Measurements from ENCODE around the gene TRAF1. TPM values are rescaled to one million over a fixed set of nuclear protein-coding genes. Genes with fewer than 3 reads are reported as not detected.

Gene TRAF1
- total RNA-seq, 1 donor from 2014 or later: 1.4 TPM

GRCh38 chr9:120865176-120865575 is 61.4 kb downstream of the TRAF1 start:
- Mint-ChIP-seq H3K4me1 (ENCODE audit: unreplicated experiment) (no peaks in the 10 kb centered on the region), H3K36me3 (ENCODE audit: low read depth, unreplicated experiment) (peaks cover 7% of the 10 kb centered on the region), H3K27ac (ENCODE audit: unreplicated experiment) (no peak overlapping the region), H3K9me3 (ENCODE audit: unreplicated experiment) (no peaks in the 10 kb centered on the region), H3K4me3 (ENCODE audit: unreplicated experiment) (no peak overlapping the region), H3K27me3 (ENCODE audit: unreplicated experiment) (peaks cover 3% of the 10 kb centered on the region)
- TF ChIP-seq CTCF (IDR thresholded peaks at IDR 0.05; ENCODE audit: unreplicated experiment): no peak
- no peak for DNase-seq (ENCODE audit: low spot score)

- Mint-ChIP-seq H3K27ac (ENCODE audit: unreplicated experiment) (no peak overlapping the region), H3K4me3 (ENCODE audit: unreplicated experiment) (no peak overlapping the region), H3K27me3 (ENCODE audit: unreplicated experiment) (peaks cover 5% of the 10 kb centered on the region), H3K9me3 (ENCODE audit: unreplicated experiment) (no peaks in the 10 kb centered on the region), H3K4me1 (ENCODE audit: unreplicated experiment) (no peaks in the 10 kb centered on the region), H3K36me3 (ENCODE audit: low read depth, unreplicated experiment) (peaks cover 7% of the 10 kb centered on the region)
- no peak for TF ChIP-seq CTCF (IDR thresholded peaks at IDR 0.05; ENCODE audit: unreplicated experiment)
- DNase-seq (ENCODE audit: low spot score): no peak
These were observed 61.9 kb downstream of the TRAF1 start for GRCh38 chr9:120864719-120865118.

GRCh38 chr9:120863833-120864232 is 62.8 kb downstream of the TRAF1 start:
- Mint-ChIP-seq H3K4me1 (ENCODE audit: unreplicated experiment) (no peaks in the 10 kb centered on the region), H3K9me3 (ENCODE audit: unreplicated experiment) (no peaks in the 10 kb centered on the region), H3K4me3 (ENCODE audit: unreplicated experiment) (no peak overlapping the region), H3K27ac (ENCODE audit: unreplicated experiment) (no peak overlapping the region), H3K36me3 (ENCODE audit: low read depth, unreplicated experiment) (peaks cover 7% of the 10 kb centered on the region), H3K27me3 (ENCODE audit: unreplicated experiment) (peaks cover 5% of the 10 kb centered on the region)
- TF ChIP-seq CTCF (IDR thresholded peaks at IDR 0.05; ENCODE audit: unreplicated experiment): no peak
- DNase-seq (ENCODE audit: low spot score): no peak

GRCh38 chr9:120862452-120862851 is 64.1 kb downstream of the TRAF1 start:
- Mint-ChIP-seq H3K9me3 (ENCODE audit: unreplicated experiment) (no peaks in the 10 kb centered on the region), H3K36me3 (ENCODE audit: low read depth, unreplicated experiment) (peaks cover 7% of the 10 kb centered on the region), H3K4me1 (ENCODE audit: unreplicated experiment) (no peaks in the 10 kb centered on the region), H3K27me3 (ENCODE audit: unreplicated experiment) (peaks cover 5% of the 10 kb centered on the region), H3K4me3 (ENCODE audit: unreplicated experiment) (no peak overlapping the region), H3K27ac (ENCODE audit: unreplicated experiment) (no peak overlapping the region)
- no peak for TF ChIP-seq CTCF (IDR thresholded peaks at IDR 0.05; ENCODE audit: unreplicated experiment)
- no peak for DNase-seq (ENCODE audit: low spot score)

GRCh38 chr9:120861935-120862334 is 64.7 kb downstream of the TRAF1 start:
- Mint-ChIP-seq H3K4me3 (ENCODE audit: unreplicated experiment) (no peak overlapping the region), H3K9me3 (ENCODE audit: unreplicated experiment) (no peaks in the 10 kb centered on the region), H3K4me1 (ENCODE audit: unreplicated experiment) (no peaks in the 10 kb centered on the region), H3K27ac (ENCODE audit: unreplicated experiment) (no peak overlapping the region), H3K27me3 (ENCODE audit: unreplicated experiment) (peaks cover 9% of the 10 kb centered on the region), H3K36me3 (ENCODE audit: low read depth, unreplicated experiment) (peaks cover 7% of the 10 kb centered on the region)
- TF ChIP-seq CTCF (IDR thresholded peaks at IDR 0.05; ENCODE audit: unreplicated experiment): no peak
- DNase-seq (ENCODE audit: low spot score): no peak
